Daoy (cell line): ENCODE measurements around the gene PAX5. TPM values are rescaled to one million over a fixed set of nuclear protein-coding genes. Genes with fewer than 3 reads are reported as not detected.

Experiments used
- DNase-seq: peaks from one replicate; pipeline ENCODE4 v3.0.0-alpha.2; 2015; ENCODE audit warnings: low read depth
- total RNA-seq: library from RNA; depleted of rRNA; stranded (reverse); fragments of >200 nt; shearing (Covaris generic); gene quantifications from 2 replicates; pipeline ENCODE4 v1.2.3, GENCODE V29; 2014

Gene PAX5
- total RNA-seq, 1 experiment from 2014 or later = 0.17 TPM

DNA sequence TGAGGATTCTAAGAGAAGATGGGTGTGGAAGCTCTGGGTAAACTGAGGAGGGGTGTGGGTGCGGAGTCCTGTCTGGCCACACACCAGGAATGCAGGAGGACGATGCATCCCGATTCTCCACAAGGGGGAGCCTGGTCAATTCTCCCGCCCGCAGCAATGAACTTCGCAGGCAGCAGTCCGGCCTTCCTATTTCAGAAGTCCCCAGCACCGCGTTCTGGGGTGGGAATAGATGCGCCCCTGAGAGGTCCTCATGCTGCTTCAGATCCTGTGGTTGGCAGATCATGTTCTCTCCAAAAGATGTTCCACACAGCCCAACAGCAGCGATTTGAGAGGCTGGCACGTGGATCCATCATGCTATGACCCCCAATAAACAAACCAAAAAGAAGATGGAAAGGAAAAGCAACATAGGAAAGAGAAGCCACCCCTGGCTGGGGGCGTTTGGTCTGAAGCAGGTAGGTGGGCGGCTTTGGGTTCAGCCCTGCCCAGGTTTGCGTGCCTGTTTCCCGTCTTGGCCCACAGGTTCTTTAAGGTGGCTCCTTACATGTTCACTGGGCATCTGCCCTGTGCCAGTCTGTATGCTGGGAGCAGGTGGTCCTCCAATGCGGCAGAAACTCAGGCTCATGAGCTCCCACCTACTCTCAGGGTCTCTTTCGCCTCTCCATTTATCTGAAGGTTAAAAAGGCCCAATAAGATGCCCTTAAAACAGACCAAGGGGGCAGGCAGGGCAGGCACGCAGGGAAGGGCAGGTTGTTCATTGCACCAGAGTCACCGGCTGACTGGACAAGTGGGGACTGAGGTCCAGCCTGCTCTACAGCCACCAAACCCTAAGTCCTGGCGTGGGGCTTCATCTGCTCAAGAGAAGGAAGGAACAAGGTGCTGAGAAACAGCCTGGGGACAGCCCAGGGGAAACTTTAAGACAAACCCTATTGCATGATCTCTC is 171.6 kb downstream of the PAX5 start:
- peak; percentile 53 for DNase-seq

DNA sequence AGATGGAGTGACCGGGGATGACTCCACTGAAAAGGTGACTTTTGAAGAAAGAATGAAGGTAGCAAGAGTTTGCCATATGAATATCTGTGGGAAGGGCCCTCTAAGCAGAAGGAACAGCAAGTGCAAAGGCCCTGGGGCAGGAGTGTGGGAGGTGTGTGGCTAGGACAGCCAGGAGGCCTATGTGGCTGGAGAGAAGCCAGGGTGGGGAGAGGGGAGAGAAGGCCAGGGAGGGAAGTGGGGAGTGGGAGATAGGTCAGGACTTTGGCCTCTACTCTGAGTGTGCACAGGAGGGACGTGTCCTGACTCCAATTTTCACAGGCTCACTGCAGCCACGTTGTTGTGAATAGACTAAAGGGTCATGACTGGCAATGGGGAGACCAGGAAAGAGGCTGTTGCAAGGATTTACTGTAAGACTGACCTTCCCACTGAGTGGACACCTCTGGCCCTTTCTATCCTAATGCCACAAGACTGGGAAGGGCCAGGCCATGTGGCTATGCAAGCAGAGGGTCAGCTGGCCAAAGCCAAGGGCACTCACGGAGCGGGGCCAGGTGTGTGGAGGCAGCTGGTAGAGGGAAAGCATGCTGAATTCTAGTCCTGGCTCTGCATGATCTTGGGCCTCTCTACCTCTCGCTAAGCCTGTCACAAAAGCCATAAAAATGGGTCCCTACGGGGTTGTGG is 172.4 kb downstream of the PAX5 start:
- no peak for DNase-seq

DNA sequence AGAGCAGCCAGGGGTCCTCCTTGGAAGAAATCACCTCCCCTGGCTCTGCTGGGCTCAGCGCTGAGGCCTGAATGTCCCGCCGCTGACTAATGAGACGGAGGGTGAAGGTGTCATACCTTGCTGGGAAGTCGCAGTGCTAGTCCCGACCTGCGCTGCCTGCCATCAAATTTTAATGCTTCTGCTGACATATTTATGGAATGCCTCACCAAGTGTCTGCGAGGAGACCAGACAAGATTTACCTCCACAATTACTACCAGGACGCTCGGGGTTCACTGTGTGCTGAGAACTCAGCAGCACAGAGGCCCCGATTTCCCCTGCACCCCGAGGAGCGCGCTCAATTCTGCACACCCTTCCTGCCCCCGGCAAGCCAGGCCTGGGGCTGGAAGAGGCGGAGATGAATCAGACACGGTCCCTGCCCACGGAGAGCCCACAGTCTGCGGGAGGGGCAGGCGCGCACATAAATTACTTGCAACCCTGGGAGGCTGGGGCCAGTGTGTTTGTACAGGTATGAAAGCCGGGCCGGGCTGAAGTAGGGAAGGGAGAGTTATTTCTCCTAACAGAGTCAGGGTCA is 175.2 kb downstream of the PAX5 start:
- peak; percentile 34 for DNase-seq

DNA sequence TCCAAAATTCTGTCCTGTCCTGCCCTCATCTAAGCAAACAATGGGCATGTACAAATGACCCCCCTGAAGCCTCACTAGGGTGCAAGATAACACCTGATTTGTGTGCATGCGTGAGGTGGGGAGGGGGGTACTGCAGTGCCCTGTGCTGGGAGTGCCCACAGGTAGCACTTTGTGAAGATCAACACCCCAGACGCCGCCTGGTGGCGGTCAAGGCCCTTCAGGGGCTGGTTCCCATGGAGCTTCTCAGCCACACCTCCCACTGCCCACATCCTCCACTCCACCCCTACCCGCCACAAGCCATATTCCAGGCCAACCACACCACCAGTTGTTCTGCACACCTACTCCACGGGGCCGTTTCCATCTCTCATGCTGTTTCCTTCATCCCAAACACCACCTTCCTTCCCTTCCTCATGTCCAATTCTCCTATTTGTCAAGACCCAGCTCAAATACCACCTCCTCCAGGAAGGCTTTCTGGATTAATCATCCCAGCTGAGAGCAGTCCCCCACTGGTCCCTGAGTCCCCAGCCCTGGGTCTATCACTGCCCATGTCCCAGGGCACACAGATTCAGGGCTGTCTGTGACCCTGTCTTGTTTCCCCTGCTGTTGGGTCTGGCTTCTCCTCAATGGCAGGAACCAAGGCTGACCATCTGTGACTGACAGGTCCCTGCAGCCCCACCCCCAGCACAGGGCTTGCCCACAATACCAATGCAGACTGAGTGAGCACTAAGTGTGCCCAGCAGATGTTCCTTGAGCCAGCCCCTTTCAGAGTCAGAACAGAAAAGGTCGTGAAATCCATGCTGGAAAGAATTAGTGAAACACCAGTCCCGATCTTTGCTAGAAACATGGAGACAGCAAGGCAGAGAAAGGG is 178.4 kb downstream of the PAX5 start:
- DNase-seq = peak; percentile 80

DNA sequence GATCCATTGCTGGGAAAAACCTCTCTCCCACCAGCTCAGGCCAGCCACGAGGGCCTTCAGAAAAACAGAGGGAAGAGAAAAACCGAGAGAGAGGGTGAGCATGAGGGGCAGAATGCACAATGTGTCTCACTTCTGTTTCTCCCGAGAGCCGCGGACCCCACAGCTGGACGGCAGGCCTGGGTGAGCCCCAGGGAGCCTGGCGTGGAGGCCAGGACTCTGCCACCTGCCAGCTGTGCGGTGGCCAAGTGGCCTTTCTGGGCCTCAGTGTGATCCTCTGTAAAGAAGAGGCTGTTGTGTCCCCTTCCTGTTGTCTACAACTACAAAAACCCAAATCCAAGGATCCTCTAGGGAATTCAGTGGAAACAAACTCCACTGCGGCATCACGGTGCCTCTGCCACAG is 179.3 kb downstream of the PAX5 start:
- DNase-seq = no peak

DNA sequence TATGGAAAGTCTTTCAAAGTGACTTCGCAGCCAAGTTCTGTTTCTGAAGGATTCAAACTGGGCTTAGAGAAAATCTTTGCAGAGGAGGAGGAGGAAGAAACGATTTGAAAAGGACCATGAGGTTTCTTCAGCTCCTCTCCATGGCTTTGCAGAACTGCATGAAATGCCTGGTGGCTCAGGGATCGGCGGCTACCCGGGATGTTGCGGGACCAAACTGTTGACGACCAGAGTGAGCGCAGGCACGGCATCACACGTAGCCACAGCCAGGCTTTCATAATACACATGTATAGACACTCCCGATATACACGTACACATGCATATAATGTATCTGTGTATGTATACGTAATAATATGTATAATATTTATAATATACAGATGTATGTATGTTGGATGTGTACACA is 180.0 kb downstream of the PAX5 start:
- DNase-seq = no peak

DNA sequence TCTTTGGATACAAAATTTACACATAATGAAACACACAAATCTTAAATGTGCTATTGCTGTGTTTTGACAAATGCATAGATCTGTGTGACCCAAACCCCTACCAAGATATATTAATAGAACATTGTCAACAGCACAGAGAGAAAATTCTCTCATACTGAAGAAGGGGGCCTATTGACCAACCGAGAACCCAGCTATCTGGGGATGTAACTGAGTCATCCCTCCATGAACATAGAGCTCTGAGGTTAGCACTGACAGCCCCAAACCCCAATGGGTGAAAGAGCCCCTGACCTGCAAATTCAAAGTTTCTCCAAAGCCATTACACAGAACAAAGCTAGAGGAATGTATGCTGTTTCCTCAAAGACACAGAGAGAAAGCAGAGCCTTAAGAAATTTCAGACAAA is 180.8 kb downstream of the PAX5 start:
- no peak for DNase-seq

DNA sequence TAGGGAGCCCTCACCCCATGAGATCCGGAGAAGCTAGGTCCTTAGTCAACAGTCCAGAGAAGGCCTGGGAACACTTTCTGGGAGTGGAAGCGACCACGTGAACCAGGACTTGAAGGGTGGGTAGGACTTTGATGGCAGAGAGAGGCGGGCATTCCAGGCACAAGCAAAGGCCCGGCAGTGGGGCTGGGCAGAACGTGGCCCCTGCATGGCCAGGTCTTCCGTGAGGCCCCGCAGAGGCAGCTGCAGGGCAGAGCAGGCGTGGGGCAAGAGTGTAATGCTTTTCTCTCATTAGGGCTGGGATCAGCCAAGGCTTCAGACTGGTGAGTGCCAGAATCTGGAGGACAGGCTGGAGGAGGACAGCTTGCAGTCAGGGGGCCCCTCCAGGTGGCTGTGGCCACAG is 184.1 kb downstream of the PAX5 start:
- no peak for DNase-seq

DNA sequence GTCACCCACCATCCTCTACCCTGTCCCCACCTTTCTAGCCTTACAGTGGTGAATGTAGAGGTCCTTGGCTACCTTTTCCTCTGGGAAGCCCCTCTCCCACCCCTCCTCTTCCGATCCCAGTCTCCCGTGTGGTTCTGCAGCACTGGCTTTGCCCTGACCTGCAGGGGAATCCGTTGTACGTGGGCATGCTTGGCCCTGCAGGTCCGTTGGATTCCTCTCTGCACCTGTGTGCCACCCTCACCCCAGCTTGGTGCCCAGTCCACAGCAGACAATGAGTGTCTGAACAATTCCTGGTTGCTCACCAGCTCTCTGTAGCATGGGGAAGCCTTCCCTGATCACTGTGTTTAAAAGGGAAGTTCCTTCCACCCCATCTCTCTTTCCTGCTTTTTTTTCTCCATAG is 185.1 kb downstream of the PAX5 start:
- no peak for DNase-seq

DNA sequence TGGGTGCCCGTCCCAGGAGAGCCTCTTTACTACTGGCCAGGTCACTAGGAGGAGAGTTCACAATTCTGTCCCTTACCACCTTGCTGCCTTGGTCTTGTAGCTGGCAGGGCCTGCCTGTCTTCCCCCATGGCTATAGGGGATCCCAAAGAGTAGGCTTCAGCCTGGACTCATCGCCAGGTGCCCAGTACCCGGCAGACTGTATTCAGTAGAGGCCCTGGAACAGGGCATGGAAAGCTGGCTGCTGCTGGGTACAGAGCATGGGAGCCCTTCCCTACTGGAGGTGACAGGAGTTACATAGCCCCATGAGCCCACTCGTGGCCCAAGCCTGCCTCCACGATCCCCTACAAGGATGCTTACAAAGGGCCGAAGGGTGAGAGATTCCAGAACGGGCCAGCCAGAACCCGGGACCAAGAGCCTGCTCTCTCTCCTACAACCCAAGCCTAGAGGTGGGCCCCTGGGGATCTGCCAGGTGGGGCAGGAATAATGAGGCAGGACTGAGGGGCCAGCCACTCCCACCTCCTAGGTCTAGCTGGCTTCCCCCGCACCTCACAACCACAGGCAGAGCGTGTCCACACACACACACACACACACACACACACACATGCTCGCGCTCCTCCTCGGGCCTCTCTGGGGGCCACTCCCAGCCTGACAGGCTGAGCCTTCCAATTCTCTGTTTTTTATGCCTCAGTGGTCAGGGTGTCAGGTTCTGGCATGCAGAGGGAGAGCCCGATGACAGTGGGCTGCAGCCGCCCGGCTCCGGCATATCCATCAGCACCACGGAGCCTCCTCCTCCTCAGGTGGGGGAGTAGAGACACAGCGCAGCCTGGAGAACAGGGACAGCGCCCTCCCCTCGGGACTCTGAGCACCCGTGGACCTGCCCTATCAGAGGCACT is 186.0 kb downstream of the PAX5 start:
- DNase-seq = no peak

DNA sequence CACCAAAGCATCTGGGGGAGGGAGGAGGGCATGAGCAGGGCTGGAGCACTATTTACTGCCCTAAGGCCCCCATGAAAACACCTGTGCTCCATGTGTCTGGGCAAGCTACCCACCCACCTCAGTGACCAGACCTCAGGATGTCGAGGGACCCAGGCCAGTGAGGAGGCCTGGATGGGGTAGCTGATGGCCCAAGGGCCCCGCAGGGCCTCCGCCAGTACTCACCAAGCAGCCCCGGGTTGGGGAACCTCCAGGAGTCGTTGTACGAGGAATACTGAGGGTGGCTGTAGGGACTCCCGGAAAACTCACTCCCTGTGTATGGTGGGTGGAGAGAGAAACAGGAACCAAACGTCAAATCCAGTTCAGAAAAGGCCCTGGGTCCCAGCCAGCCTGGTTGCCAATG is 187.4 kb downstream of the PAX5 start:
- no peak for DNase-seq

DNA sequence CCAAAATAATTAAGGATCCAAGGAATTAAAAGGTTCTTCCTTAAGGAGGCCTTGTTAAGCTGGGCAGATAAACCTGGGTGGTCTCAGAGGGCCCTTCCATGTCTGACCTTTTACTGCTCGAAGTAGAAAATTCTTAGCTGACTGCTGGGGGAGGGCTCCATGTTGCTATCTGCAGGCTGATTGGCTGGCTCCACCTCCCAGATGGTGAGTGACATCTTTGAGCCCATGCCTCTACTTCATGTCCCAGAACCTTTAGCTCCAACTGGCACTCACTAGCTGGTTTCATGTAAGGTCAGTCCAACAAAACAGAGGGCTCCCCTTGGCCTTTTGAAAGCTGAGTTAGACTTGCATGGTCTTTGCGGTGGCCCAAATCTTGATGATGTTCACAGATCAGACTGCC is 188.2 kb downstream of the PAX5 start:
- no peak for DNase-seq

DNA sequence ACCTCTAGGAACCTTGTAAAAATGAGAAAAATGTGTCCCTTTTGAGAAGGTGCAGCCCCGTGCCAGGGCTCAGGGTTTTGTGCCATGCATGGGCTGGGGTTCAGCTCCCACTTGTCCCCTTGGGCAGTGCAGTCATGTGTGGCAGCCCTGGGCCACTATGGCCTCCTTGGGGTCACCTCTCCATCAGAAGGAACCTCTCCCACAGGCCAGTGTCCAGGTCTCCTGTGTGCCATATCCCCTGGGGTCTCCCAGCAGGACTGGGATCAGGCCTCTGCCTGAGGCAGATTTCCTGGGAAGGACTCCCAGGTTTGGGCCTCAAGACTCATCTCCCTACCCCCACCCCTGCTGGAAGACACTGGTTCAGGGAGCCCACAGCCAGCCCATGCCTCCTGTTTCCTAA is 189.1 kb downstream of the PAX5 start:
- DNase-seq = no peak

DNA sequence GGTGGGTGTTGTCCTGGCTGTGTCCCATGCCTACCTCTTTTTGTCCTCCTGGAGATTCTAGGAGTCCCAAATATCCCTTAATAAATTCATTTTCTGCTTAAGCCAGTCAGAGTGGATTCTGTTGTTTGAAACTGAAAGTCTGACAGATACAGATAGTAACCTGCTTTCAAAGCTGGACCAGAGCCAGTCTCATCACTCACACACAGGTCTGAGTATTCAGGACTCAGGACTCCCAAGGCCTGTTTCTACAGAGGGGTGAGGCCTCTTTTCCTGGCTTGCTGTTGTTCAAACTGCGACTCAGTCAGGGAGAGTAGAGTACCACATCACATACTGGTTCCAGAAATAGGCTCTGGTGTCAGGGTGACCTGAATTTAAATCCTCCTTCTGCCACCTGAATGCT is 190.1 kb downstream of the PAX5 start:
- DNase-seq = no peak

DNA sequence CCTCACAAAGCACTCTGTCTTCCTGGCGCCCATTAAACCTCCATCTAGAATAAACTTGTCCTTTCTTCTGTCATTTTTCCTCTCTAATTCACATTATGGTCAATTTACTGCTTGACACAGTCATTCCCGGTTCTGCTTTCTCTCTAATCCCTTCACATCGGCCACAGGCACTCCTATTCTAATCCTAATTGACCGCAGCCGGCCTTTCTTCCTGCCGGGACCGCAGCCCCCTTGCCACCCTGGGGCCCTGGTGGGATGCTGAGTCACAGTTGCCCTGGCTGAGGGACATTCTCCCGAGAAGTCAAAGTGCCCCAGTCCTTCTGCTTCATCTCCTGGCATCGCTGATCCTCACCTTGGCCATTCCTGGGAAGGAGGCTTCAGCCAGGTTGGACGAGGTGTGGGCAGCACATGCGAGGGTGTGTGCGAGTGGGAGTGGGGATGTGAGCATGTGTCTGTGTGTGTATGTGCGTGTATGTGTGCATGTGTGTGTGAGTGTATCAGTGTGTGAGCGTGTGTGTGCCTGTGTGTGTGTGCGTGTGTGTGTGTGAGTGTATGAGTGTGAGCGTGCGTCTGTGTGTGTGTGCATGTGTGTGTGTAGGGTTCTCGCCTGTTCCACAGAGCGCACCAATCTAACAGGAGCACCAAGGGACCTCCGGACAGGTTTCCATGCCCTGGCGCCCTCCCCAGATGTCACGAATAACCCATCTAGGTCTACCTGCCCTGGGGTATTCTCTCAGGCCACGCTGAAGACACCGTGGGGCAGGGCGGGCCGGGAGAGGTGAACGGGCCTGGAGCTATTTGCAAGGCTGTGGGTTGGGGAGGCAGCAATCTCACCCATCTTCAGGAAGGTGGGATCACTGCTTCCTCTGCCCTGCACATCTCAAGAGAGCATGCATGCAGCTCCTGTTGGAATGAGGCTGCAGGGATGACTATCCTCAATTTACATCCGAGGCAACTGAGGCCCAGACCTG is 191.2 kb downstream of the PAX5 start:
- peak; percentile 61 for DNase-seq

DNA sequence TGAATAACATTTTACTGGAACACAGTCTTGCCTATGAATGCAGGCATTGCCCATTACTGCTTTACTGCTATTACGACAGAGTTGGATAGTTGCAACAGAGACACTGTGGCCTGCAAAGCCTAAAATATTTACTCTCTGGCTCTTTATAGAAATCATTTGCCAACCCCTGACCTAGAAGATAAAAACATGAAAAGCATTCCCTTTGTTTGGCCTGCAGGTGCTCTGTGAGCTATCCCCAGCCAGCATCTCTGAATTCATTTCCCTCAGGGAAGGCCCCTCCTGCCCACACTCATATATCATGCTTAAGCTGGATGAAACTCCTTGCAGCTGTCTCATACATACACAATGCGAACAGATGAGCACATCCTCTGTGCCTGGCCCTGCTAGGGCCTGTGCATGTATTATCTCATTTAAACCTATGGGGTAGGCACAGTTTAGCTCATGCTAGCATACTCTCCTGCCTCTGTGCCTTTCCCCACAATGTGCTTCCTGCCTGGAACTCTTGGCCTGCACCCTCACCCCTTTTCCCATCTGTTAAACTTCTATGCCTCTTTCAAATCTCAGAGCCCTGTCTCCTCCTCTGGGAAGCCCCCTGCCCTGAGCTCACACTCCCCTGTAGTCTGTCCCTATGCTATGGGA is 193.1 kb downstream of the PAX5 start:
- DNase-seq = no peak

DNA sequence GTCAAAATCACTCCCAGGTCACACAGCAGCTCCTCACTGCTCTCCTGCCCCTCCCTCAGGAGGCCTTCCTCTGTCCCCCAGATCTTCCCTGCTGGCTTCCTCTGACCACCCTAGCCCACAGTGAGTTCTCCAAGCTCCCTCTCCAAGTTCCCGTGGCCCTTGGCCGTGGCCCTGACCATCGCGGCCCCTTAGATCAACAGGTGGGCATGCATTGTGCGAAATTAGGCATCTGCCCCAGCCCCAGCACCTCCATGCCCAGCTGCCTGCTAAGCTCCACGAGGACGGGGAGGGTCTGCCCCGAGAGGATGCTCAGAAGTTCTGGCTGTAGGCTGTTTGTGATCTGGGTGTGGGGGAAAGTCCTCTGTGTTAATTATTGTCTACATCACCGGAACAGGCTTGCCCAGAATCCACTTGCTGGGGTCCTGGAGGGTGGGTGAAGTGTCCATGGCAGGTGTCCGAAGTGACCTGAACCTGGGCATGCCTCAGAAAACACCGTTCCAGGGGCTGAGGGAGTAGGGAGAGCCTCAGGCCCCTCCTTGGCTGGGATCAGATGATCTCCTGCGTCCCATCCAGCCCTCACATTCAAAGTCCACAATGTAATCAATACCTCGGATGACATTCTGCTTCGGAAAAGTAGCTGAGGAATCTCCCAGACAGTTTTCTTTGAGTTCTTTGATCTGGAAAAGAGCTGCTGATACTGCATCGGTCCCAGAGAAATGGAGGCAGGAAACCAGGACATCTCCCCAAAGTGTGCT is 194.8 kb downstream of the PAX5 start:
- DNase-seq = no peak
